ACC112 (cell line): Measurements from ENCODE around the gene ACCSL.

Source experiments
- H2AFZ ChIP-seq: fragments of 200-600 bp; sonication (generic); one replicate; pipeline ENCODE4 v1.6.0; 2017; ENCODE audit warnings: antibody characterized with exemption, low read length; ENCODE audit not compliant: unreplicated experiment
- H3K27ac ChIP-seq: fragments of 200-600 bp; sonication (generic); 2 replicates; pipeline ENCODE4 v1.5.1; 2014; ENCODE audit warnings: low read depth, mild to moderate bottlenecking, antibody characterized with exemption, low read length, moderate library complexity
- H3K27me3 ChIP-seq: fragments of 200-600 bp; sonication (generic); 2 replicates; pipeline ENCODE4 v1.6.1; 2014; ENCODE audit warnings: mild to moderate bottlenecking, antibody characterized with exemption, low read length, moderate library complexity, mixed read lengths; ENCODE audit not compliant: insufficient read depth
- H3K36me3 ChIP-seq: fragments of 200-600 bp; sonication (generic); 2 replicates; pipeline ENCODE4 v1.6.1; 2016; ENCODE audit warnings: mild to moderate bottlenecking, antibody characterized with exemption, low read length, moderate library complexity, mixed read lengths; ENCODE audit not compliant: insufficient read depth
- H3K4me1 ChIP-seq: fragments of 200-600 bp; sonication (generic); one replicate; pipeline ENCODE4 v1.6.1; 2016; ENCODE audit warnings: low read length, mixed read lengths; ENCODE audit not compliant: insufficient read depth, unreplicated experiment, control insufficient read depth
- H3K4me3 ChIP-seq: fragments of 200-600 bp; sonication (generic); 2 replicates; pipeline ENCODE4 v1.5.1; 2014; ENCODE audit warnings: mild to moderate bottlenecking, low read depth, low read length
- H3K79me2 ChIP-seq: fragments of 200-600 bp; sonication (generic); one replicate; pipeline ENCODE4 v1.6.0; 2016; ENCODE audit warnings: low read length; ENCODE audit not compliant: control insufficient read depth, unreplicated experiment, insufficient read depth

Gene ACCSL

GRCh38 chr11:44033411-44033850, 14.3 kb upstream of the ACCSL start:
- Histone ChIP-seq H3K27ac (no peak overlapping the region), H3K4me1 (peaks cover 34% of the 10 kb centered on the region), H2AFZ (no peak overlapping the region), H3K27me3 (no peaks in the 10 kb centered on the region), H3K36me3 (no peaks in the 10 kb centered on the region), H3K4me3 (no peak overlapping the region), H3K79me2 (no peaks in the 10 kb centered on the region)

- Histone ChIP-seq H3K4me3 (no peak overlapping the region), H3K27ac (no peak overlapping the region), H3K79me2 (no peaks in the 10 kb centered on the region), H2AFZ (no peak overlapping the region), H3K27me3 (no peaks in the 10 kb centered on the region), H3K4me1 (peaks cover 34% of the 10 kb centered on the region), H3K36me3 (no peaks in the 10 kb centered on the region)
These were observed 13.9 kb upstream of the ACCSL start for GRCh38 chr11:44033856-44034255.

- no peaks in the 10 kb centered on the region for H3K79me2 ChIP-seq
- no peak overlapping the region for H3K4me3 ChIP-seq
- H3K36me3 ChIP-seq: no peaks in the 10 kb centered on the region
- no peak overlapping the region for H2AFZ ChIP-seq
- peaks cover 34% of the 10 kb centered on the region for H3K4me1 ChIP-seq
- H3K27ac ChIP-seq: no peak overlapping the region
- H3K27me3 ChIP-seq: no peaks in the 10 kb centered on the region
These were observed 13.1 kb upstream of the ACCSL start for GRCh38 chr11:44034639-44035038.

GRCh38 chr11:44036811-44037657, 10.7 kb upstream of the ACCSL start:
- H3K27me3 ChIP-seq: no peaks in the 10 kb centered on the region
- H3K36me3 ChIP-seq: no peaks in the 10 kb centered on the region
- H3K4me1 ChIP-seq: peaks cover 14% of the 10 kb centered on the region
- no peak overlapping the region for H3K4me3 ChIP-seq
- no peaks in the 10 kb centered on the region for H3K79me2 ChIP-seq
- no peak overlapping the region for H3K27ac ChIP-seq
- no peak overlapping the region for H2AFZ ChIP-seq

GRCh38 chr11:44037658-44037998, 10.2 kb upstream of the ACCSL start:
- Histone ChIP-seq H3K36me3 (no peaks in the 10 kb centered on the region), H3K4me1 (peaks cover 8% of the 10 kb centered on the region), H3K79me2 (no peaks in the 10 kb centered on the region), H3K4me3 (no peak overlapping the region), H3K27ac (no peak overlapping the region), H2AFZ (no peak overlapping the region), H3K27me3 (no peaks in the 10 kb centered on the region)

- no peak overlapping the region for H2AFZ ChIP-seq
These were observed 4.6 kb upstream of the ACCSL start for GRCh38 chr11:44043157-44043556.

GRCh38 chr11:44046182-44046581, 1.6 kb upstream of the ACCSL start:
- Histone ChIP-seq H2AFZ (no peak overlapping the region), H3K36me3 (no peaks in the 10 kb centered on the region), H3K27ac (no peak overlapping the region), H3K4me1 (no peaks in the 10 kb centered on the region), H3K4me3 (no peak overlapping the region), H3K79me2 (no peaks in the 10 kb centered on the region), H3K27me3 (peaks cover 20% of the 10 kb centered on the region; the same call in 1 of the 2 replicates)

More at GRCh38 chr11:44043157-44043556, 4.6 kb upstream of the ACCSL start:
- Histone ChIP-seq H3K36me3 (no peaks in the 10 kb centered on the region), H3K4me3 (no peak overlapping the region), H3K79me2 (no peaks in the 10 kb centered on the region), H3K27ac (no peak overlapping the region), H3K27me3 (peaks cover 16% of the 10 kb centered on the region; the same call in 1 of the 2 replicates), H3K4me1 (no peaks in the 10 kb centered on the region)

GRCh38 chr11:44047298-44047697, 483 bp upstream of the ACCSL start:
- Histone ChIP-seq H2AFZ (no peak overlapping the region), H3K79me2 (no peaks in the 10 kb centered on the region)

GRCh38 chr11:44049832-44050231, 2.1 kb downstream of the ACCSL start:
- Histone ChIP-seq H3K27me3 (peaks cover 19% of the 10 kb centered on the region; the same call in 1 of the 2 replicates), H3K4me3 (no peak overlapping the region), H3K27ac (no peak overlapping the region), H3K79me2 (no peaks in the 10 kb centered on the region), H3K4me1 (no peaks in the 10 kb centered on the region), H2AFZ (no peak overlapping the region), H3K36me3 (no peaks in the 10 kb centered on the region)

More at GRCh38 chr11:44047298-44047697, 483 bp upstream of the ACCSL start:
- no peak overlapping the region for H3K4me3 ChIP-seq
- H3K4me1 ChIP-seq: no peaks in the 10 kb centered on the region
- H3K27me3 ChIP-seq: peaks cover 20% of the 10 kb centered on the region; the same call in 1 of the 2 replicates
- no peak overlapping the region for H3K27ac ChIP-seq
- no peaks in the 10 kb centered on the region for H3K36me3 ChIP-seq

GRCh38 chr11:44051171-44051570, 3.4 kb downstream of the ACCSL start:
- Histone ChIP-seq H3K79me2 (no peaks in the 10 kb centered on the region), H3K36me3 (no peaks in the 10 kb centered on the region), H2AFZ (no peak overlapping the region), H3K27me3 (peaks cover 20% of the 10 kb centered on the region; the same call in 1 of the 2 replicates), H3K27ac (no peak overlapping the region), H3K4me3 (no peak overlapping the region), H3K4me1 (no peaks in the 10 kb centered on the region)

- no peak overlapping the region for H3K27ac ChIP-seq
- H3K27me3 ChIP-seq: peaks cover 24% of the 10 kb centered on the region
- H2AFZ ChIP-seq: no peak overlapping the region
- H3K4me3 ChIP-seq: no peak overlapping the region
- no peaks in the 10 kb centered on the region for H3K36me3 ChIP-seq
- H3K79me2 ChIP-seq: no peaks in the 10 kb centered on the region
- no peaks in the 10 kb centered on the region for H3K4me1 ChIP-seq
These were observed 9.6 kb downstream of the ACCSL start for GRCh38 chr11:44057340-44057739.
